Hindlimb muscle (tissue), 1 donor: Measurements from ENCODE around the gene HNF1B. TPM values are rescaled to one million over a fixed set of nuclear protein-coding genes. Genes with fewer than 3 reads are reported as not detected.

Experiments
- DNase-seq: peaks from one replicate; pipeline ENCODE4 v3.0.0-alpha.2; 2013
- polyA plus RNA-seq: library from polyadenylated mRNA; unstranded; fragments of 120-200 nt; gene quantifications from one replicate; pipeline ENCODE4 v1.2.1, GENCODE V29; 2013; ENCODE audit not compliant: insufficient read length

Gene HNF1B
- polyA plus RNA-seq, 1 donor = not detected

DNA sequence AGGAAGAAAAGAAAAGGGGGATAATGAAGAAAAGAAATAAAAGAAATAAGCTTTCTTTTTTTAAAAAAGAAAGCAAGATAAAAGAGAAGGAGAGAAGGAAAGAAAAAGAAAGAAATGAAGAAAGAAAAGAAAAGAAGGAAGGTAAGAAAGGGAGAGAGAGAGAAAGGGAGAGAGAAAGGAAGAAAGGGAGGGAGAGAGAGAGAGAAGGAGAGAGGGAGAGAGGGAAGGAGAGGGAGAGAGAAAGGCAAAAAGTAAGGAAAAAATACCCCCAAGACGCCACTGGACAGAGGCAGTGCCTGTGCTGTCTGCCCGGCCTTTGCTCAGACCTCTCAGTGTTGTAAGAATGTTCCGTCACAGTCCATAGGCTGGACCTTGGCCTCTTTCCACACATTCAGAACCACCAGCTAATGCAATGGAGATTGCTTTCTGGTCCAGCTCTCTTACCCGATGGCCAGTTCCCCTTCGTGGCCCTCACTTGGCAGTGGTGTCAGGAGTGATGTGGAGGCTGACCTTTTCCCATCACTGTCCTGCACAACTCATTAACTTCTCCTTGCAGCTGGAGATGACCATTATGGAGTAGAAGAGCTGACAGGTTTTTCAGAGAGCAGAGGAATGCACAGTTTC, 14.3 kb upstream of the HNF1B start:
- no peak for DNase-seq

DNA sequence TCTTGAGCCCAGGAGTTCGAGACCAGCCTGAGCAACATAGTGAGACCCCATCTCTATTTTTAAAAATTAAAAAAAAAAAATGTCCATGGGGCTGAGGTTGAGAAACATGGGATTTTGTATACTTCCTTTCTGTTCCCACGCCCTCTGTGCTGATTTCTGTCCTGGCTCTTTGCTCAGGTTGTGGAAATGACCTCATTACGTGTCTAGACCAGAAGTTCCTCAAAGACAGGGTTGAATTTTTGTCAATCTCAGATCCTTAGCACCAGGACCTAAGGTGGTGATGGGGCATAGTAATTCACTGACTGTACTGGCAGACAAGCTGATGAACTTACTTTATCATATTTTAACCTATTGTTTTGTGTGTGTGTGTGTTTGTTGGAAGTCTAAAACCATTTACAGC, 11.2 kb upstream of the HNF1B start:
- DNase-seq = no peak

DNA sequence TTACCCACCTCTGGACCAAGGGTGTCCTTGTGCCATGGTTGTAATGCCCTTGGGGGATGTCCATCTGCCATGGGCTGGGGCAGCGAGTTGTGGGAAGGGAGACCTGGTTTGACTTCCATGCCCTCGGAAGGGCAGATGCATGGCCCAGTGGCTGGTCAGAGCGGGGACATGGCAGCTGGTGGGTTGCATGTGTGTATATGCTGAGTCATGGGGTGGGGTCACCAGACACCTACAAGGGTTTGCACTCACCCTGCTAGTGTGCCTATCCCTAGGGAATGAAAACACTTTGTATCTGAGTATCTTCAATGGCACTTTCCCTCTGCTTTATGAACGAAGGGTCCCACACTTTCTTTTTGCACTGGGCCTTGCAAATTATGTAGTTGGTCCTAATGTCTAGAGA, 10.6 kb upstream of the HNF1B start:
- DNase-seq = no peak

DNA sequence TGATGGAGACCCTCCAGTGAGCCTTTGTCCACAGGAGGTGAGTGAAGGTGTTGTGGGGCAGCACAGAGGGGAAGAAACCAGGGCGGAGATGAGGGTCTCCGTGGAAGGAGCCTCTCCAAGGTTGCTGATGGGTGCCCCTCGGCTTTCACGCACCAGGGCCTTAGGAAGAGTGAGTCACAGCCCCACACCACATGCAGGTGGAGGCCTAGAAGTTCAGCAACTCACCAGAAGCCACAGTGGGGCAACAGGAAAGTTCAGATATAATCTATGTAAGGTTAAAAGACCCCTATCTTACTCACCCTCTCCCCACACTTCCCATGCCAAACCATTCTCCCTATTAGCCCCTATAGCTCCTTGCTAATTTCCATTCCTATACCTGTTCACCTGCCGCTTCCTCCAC, 9.5 kb upstream of the HNF1B start:
- DNase-seq = no peak

DNA sequence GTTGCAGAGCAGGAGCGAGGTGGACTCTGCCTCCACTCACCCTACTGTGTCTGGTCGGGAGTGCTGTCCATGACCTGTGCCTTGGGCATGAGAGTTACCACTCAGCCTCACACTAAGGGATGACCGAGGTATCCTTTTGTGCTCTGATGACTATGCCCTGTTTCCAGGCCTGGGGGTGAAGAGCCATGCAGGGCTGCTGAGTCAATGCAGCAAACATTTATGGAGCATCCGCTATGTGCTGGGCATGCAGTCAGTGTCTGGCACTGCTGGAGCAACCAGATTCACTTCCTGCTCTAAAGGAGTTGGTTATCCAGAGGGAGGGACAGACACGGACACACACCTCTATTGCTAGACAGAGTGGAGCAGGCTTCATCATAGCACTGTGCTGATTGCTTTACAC, 7.6 kb upstream of the HNF1B start:
- no peak for DNase-seq

DNA sequence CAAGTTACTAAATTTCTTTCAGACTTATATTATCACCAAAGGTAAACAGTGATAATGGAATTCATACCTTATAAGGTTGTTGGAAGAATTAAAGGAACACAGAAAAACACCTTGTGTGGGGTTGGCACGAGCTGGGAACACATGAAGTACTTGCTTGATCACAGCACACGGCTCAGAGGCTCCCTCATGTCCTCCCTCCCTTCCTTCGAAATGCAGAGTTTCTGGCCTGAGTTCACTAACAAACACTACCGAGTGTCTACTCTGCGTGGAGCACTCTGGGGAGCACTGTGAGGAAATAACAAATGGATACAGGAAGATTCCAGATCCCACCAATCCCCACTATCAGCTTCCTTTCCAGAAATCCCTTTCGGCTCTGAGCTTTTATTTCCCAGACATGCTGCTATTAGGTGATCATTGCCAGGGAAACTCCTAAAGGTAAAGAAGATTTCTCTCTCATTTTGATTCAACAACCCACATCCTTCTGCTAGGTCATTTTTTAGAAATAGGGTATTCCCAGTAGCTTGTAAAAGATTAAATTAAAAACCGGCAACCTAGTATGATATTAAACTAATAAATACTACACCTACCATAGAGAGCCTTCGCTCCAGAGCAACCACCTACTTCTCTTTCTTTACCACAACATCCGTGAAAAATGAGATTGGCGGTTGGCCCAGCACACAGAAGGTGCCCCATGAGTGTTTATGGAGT, 6.1 kb upstream of the HNF1B start:
- DNase-seq = no peak

DNA sequence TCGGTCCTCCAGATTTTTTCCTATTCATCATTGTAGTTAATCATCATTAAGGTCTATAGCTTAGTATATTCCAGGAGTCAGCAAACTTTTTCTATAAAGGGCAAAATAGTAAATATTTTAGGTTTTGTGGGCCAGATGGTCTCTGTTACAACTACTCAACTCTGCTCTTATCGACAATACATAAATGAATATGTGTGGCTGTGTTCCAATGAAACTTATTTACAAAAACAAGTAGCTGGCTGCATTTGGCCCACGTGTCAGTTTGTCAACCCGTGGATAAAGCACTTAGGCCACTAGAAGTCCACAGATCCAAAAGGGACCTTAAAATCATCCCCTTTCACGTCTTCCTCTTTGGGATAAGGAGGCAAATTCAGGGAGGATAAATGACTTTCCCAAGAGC, 5.4 kb upstream of the HNF1B start:
- no peak for DNase-seq

DNA sequence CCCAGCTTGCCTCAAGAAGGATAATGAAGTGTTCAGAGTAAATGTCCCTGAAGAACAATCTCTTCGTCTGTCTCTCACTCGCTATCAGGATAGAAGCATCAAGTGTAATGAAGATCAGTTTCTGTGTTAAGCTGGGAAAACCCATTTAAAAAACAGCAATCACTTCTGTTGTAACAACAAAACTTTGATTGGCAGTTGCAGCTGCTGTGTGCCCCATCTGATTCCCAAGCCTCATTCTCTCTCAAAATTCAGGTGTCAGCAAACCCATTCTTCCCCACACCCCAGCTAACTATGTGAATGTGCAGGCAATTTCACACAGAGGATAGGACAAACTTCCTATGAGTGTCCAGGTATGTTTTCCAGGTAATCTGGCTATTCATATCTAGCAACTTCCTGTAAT, 2.4 kb upstream of the HNF1B start:
- no peak for DNase-seq

DNA sequence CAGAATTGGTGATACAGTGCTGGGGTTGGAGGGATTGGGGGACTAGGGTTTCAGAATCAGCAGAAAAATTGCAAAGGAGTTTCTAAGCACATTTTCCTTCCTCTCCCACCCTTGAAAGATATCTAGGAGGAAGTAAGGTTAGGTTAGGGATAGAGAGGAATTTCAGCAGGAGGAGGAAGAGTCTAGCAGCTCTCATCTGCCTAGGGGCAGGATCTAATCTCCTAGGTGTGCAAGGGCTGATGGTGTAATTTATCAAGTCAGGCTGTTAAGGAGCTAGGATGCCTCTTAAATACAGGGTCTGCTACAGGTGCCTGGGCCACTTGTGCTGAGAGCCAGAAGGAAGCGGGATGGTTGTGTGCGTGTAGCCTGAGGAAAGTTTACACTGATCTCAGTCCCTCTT, 1.8 kb upstream of the HNF1B start:
- no peak for DNase-seq

DNA sequence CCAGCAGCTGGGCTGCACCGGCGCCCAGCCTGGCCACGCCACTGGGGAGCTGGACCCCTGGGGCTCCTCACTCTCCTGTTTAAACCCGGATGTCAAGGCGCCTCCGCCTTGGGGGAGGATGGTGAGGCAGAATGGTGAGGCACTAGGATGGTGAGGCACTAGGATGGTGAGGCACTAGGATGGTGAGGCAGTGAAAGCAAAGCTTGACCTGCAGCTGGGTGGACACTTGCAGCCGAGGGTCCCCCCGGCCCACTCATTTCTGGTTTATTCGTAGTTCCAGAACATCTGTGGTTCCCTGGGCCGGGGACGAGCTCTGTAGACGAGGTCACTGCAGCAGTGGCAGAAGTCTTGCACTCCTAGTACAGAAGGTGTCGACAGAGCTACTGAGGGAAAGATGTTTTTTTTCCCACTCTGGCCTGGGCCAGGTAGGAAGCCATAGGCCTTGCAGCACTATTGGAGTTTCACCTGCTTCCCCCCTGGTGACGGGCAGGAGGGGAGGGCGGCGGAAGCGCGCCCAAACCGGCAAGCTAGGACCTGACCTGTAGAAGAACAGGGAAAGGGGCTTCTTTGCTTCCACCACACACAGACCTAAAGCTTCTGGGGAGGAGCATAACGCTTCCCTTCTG, 1.1 kb upstream of the HNF1B start:
- no peak for DNase-seq

DNA sequence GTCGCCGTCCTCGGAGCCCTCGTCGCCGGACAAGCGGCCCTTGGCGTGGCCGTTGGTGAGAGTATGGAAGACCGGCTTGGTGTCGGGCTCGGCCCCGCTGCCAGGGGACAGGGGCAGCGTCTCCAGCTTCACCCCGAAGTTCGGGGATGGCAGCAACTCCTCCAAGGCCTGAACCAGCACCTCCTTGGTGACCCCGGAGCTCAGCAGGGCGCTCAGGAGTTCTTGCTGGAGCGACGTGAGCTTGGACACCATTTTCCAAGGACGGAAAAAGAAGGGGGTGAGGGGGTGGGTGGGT, 279 bp downstream of the HNF1B start:
- DNase-seq = no peak

DNA sequence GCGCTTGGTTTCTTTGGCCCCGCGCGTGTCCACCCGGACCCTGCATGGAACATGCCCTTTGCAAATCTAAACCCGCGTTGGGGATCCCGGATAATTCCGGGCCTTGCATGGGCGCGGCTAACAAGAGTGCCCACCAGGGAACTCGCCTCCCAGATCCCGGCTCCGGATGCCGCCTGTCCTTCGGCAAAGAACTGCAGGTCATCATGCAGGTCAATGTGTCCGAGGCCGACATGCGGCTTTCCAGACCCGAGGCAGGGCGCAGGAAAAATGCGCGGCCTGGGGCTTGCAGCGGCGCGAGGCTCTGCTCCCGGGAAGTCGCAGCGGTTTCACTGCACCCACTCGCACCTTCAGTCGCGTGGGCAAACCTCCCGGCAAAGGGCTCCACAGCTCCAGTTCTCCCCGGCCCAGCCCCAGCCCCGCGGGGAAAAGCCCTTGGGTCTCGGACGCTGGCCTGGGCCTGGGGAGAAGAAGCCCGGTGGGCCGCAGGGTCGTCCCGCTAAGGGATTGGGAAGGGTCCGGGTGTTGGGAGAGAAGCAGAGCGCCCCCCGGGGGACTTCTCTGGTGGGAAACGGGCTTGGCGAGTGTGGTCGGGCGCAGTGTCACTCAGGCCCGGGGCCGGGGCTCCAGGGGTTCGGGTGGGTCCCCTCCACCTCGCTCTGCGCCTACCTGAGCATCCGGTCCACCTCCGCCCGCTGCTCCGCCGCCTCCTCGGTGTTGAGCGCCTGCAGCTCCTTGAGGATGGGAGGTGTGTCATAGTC, 805 bp downstream of the HNF1B start:
- no peak for DNase-seq

DNA sequence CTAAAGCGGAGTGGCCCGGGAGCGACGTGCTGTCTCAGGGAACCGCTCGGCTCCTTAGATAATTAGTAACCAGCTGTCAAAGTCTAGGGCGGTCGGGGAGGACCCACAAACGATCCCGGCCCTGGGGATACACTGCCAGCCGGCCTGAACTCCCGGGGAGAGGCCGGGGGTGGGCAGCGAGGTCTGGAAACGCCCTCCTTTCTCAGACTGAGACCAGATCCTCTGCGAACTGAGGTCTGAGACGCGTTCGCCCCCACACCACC, 1.3 kb downstream of the HNF1B start:
- no peak for DNase-seq

DNA sequence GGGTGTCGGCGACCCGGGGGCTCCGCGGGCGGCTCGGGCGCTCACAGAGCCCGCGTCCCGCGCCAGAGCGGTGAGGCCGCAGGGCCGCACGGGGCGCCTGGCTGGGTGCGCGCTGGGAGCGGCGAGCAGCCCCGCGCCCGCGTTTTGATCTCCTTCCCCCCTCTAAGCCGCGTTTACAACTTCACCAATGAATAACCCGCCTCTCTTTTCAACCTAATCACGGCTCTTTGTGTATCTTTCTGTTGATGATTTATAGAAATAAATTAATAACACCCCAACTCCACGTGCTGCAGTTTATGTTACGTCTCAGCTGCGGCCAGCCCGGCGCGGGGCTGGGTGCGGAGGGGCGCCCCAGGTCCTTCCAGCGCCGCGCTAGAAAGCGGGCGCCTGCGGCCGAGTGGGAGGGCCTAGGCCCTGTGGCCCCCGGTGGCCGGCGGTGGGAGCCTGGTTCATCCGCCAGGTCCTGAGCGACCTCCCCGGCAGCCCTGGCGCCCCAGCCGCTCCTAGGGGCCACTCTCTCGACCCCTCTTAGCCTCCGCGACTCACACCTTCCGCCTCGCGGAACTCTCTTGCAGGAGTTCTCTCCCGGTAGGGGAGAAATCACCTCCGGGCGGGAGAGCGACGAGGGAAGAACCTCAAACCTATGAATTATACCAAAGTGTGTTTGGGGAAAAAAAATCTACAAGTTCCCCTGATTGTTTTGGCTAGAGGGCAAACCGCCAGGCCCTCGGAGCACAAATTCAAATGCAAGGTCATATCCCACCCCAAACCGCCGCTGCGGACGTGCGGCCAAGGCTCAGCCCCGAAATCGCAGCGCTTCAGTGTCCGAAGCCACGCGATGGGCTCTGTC, 1.9 kb downstream of the HNF1B start:
- no peak for DNase-seq

DNA sequence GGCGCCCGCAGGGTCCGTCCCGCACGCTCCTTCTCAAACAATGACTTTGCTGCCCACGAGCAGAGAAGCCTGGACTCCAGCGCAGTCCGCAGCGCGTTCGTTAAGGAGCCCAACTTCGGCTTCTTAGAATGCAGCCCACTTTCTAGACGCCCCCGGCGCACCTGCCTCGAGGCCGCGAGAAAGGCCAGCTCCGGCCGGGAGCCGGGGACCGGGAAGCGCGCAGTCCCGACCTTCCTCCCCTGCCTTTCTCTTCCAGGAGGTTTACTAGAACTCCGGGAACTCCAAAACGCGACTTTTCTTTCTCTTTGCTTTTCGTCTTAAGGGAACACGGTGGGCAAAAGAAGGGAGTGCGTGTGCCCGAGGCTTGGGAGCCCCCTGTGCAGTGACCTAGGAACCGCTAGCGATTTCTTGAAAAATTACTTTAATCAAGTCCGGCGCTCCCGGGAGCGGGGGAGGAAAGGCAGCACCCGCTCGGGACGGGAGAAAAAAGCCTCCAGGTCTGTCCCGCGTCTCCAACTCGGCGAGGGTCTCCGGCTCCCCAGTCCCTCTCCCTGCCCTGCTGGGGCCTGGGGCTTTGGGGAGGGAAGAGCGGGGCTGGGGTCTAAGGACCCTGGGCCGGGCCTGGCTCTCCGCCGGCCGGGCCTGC, 2.6 kb downstream of the HNF1B start:
- no peak for DNase-seq

DNA sequence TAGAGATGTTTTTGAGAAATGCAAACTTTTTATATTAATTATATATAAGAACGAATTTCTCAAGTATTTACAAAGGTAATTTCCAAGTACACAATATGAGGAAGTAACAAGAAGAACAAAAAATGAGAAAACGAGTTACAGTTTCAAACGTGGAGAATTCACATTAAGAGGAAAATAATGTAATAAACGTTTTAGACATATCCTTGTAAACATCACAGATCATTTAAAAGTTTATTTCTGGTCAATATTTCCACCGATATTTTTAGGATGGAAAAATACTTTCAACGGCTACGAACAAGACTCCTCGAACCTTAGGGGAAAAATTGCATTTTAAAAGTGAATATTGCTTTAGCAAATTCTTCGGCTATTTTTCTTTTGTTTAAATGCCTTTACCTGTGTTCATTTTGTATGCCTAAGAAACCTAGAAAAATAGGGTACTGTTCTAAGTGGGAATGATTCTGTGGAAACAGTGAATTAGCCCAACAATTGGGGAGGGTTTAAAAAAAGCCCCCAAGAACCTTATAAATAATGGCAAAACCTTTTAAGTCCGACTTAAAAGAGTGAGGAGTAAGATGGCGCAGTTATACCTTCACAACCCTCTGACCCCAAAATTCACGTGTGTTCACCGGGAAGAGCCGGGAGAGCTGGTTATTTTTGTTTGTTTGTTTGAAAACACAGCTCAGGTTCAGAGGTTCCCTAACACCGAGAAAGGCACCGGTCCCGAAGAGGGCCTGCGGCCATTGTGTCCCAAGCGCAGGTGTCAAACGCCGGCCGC, 3.3 kb downstream of the HNF1B start:
- DNase-seq = no peak

DNA sequence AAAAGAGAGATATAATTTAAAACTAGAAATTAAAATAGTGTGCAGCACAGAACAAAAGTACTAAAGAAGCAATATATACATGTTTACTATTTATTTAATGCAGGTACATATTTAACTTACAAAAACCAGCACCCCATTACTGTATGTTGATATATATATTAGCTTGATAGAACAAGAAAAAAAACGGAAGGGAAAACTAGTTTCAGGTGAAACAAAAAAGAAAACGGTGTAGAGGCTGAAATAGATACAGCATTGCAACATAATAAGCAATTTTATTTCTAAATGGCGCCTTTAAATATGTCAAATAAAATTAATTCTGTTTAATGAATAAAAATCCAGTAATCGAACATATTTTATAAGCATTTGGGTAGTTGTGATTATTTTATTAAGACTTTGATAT, 3.9 kb downstream of the HNF1B start:
- no peak for DNase-seq

DNA sequence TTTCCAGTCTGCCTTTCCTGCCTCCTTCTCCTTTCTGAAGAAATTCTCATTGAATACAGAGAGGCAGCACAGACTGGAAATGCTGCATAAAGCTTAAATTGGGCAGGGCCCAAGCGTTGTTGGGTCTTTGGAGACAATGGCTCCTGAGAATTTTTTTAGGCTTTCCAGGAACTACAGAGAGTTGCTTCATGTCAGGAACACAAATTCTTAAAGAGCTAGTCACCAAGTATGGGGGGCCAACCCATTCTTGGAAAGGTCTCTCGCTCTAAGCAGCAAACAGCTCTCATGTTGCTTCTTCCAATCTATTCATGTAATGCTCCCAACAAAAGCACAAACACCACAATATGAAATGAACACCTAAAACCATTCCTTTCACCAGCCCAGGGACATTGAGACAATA, 6.9 kb downstream of the HNF1B start:
- DNase-seq = no peak

DNA sequence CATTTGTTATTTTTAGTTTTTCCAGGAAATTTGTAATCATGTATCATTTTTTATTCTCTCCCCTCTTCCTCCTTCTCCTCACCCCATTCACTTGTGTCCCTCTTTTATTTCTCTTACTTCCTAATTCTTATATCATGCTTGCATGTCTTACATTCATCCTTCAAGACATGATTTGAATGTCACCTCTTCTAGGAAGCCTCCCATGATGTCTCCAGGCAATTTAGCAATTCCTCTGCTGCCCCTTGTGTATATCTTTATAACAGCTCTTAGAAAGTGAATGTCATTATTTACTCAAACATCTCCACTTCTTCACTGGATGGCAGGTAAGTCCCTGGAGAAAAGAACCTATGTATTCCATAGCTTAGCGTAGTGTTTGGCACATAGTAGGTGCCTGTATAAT, 7.8 kb downstream of the HNF1B start:
- DNase-seq = no peak

DNA sequence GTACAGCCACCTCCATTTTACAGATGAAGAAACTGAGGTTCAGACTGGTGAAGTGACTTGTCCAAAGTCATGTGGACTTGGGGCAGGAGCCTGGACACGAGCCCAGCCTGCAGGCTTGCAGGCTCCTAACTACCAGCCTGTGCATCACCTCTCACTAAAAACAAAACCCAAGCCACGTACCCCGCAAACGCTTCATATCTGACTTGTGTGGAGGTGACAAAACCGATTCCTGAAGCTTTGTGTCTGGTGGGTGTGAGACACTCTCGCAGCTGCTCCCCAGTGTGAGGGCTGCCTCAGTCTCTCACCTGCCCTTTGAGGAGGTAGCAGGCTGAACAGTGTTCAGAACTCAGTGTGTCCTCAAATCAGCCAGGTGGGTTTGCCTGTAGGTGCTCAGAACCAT, 8.4 kb downstream of the HNF1B start:
- no peak for DNase-seq

DNA sequence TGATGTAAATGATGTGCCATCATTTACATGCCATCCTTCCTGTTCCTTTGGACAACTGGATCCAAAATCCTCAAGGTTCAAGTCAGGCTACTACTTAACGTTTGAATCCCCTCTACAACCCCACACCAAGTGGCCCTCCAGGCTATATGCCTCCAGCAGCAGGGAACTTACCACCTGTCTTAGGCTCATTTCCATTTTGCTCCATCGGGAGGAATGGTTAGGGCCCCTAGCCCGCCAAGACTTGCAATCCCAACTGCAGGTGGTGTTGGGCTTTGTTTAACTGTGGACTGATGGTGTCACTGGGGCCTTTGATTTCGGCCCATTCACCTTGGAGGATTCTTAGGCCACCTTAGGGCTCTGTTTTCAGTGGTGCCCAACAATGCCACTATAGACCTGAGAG, 9.7 kb downstream of the HNF1B start:
- no peak for DNase-seq

DNA sequence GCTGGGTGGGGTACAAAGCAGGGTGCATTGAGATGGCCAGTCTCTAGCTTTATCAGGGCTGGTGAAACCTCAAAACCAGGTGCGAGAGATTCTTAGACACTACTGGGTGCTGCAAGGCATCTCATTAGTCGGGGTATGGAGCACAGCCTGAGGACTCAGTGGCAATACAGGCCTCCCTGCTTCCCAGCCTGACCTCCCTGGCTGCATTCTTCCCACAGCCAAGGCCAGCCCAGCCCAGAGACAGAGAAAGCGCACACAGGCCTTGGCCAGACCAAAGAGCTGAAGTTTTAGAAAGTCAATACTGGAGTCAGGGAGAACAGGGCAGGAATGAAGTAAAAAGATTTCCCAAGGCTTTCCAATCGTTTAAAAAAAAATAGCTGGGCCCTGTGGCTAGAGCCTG, 12.5 kb downstream of the HNF1B start:
- no peak for DNase-seq
